ENCODE data around the gene IPO8.
A peak's percentile ranks its signal among the peaks of the same experiment; 100 is the strongest.
"Not testable (repeated sequence)": the region's sequence is repeated elsewhere in the genome, so short reads cannot be mapped to it uniquely, and the experiment has no call there.

The IPO8 gene

DNA sequence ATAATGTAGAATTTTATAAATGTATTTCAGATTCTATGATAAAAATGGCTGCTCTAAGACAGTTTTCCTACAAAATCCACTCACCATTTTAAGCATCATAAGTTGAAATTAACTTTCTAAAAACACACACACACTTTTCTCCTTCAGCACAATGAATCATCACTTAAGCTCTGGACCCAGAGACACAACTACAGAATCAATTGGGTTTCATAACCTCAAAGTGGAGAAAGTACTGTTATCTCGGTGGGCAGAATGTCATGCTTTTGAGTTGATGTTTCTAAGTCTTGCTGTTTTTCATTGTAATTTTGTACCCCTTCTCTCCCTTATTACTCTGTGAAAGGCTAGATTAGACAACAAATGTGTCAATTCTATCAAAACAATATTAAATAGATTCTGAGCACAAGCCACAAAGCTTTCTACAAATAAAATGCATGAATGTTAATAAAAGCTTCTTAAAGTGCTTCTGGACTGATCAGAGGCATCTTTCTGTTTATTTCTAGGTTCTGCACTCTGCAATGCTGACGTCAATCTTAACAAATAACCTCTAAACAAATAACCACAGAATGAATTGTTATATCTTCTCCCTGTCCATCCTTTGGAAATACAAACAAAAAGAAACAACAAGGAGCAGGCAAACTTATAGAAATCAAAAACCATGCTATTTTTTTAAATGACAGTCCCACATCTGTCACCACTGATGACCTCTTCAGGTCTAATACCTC, 8.2 kb downstream of the IPO8 start:
- no peak for DNase-seq (ENCODE audit: low spot score)

DNA sequence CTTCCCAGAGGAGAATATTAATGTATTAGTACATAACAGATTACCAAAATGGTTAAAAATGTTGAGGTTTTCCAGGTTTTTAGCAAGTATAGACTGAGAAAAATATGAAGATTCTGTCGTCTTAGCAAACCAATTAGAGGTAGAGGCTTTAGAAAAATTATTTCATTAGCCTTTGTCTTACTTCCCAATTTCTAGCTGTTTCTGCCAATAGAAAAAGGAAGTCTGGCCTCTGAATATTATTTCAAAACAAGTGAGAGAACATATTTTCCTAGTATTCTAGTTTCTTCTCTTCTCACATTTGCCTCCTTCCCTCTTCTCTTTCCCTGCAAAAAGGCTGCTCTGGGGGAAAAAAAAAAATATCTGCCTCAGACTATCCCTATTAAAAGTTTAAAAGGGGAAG, 16.4 kb downstream of the IPO8 start:
- DNase-seq (ENCODE audit: low spot score), result no peak

DNA sequence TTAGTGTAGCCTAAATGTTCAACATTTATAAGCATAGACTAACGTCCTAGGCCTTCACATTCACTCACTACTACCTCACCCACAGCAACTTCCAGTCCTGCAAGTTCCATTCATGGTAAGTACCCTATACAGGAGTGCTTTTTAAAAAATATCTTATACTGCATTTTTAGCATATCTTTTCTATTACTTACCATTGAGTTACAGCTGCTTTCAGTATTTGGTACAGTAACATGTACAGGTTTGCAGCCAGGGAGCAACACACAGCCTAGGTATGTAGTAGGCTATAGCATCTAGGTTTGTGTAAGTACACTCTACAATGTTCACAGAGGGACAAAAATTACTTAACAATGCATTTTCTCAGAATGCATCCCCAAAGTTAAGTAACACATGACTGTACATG, 17.4 kb downstream of the IPO8 start:
- DNase-seq (ENCODE audit: low spot score), result no peak

DNA sequence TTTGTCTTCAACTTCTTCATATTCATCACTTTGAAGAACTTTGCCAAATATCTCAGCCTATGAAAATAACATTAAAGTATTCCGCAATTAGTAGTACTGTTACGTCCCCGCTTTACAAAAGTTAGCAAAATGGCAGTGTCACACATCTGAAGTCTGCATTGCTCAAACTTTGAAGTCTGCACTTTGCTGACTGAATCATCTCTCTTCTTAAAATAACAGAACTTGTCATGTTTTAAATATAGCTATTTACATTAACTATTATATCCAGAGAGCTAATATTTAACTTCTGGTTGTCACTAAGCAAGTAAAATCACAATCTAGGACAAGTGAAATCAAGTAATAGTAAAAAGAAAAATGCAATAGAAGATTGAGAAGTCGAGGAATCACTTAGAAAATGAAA, 34.5 kb downstream of the IPO8 start:
- no peak for DNase-seq (ENCODE audit: low spot score)

DNA sequence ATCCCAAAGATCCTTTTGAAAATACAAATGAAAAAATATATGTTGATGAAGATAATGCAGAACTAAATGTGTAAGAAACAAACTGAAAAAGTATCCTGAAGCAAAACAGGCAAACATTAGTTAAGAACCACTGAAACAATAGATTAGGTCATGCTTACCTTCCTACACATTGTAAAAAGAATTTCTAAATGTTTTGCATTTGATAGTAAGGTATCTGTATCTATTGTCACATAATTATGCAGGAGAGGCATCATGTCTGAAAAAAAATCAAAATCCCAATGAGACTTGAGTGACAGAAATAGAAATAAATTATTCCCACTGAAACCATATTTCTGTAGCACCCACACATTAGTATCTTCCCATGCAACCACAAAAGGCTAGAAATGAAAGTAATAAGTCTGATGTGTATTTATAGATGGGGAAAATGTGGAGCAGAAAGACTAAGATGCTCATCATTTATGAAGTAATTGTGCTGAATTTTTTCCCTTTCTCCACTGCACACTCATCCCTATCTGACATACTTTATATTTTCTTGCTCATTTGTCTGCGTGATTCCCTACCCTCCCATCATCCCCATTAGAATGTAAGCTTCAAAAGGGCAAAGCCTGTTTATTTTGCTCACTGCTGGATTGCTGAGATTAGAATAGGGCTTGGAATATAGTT, 43.5 kb downstream of the IPO8 start:
- no peak for DNase-seq (ENCODE audit: low spot score)

DNA sequence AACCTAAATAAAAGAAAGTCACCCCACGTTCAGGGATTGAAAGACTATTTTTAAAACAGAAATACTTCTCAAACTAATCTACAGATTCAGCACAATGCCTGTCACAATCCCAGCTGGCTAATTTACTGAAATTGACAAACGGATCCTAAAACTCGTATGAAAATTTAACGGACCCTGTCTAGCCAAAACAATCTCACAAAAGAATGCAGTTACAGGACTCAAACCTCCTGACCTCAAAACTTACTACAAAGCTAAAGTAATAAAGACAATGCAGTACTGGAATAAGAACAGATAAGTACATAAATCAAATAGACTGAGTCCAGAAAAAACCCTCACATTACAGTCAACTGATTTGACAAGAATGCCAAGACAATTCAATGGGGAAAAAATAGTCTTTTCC, 48.8 kb downstream of the IPO8 start:
- DNase-seq (ENCODE audit: low spot score), result no peak

DNA sequence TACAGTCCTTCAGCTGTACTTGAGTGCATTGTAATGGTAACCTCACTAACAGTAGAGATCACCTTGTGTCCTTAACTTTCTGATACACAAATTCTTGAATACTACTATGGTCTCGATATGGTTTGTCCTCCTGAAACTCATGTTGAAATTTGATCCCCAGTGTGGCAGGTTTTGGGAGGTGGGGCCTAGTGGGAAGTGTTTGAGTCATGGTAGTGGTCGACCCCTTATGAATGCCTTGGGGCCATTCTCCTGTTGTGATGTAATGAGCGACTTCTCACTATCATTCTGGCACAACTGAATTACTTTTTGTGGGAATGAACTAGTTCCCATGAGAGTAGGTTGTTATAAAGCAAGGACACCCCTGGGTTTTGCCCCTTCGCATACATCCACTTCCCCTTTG, 52.3 kb downstream of the IPO8 start:
- no peak for DNase-seq (ENCODE audit: low spot score)

DNA sequence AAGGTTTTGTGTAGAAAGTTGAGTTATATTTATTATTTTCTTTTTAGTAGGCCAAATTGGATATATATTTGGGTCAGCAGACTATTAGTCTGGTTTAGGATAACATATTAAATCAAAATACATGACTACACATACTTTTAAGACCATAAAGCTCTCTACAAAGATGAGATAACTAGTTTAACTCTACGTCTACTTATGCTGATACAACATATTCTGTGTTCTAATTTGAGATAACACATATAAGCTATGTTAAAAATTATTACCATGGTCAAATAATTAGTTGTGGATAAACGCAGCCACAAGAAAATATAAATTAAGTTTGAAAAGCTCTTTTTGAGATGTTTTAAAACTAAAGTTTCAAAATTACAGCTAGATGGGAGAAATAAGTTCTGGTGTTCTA, 55.3 kb downstream of the IPO8 start:
- DNase-seq (ENCODE audit: low spot score), result no peak

DNA sequence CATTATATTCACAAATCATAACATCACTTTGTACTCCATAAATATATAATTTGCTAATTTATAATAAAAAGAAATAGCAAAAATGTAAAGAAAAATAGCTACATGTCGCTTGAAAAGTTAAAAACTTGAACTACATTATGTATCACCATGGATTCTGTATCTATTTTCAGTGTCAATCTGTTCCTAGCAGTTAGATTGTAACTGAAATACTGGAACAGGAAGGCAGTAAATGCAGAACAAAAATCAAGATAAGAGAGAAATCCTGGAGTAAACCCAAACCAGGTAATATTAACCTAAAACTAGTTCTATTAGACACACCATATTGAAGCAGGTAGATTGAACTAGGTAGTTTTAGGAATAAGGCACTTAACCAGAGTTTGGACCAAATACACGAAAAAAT, 60.3 kb downstream of the IPO8 start:
- DNase-seq (ENCODE audit: low spot score), result no peak

DNA sequence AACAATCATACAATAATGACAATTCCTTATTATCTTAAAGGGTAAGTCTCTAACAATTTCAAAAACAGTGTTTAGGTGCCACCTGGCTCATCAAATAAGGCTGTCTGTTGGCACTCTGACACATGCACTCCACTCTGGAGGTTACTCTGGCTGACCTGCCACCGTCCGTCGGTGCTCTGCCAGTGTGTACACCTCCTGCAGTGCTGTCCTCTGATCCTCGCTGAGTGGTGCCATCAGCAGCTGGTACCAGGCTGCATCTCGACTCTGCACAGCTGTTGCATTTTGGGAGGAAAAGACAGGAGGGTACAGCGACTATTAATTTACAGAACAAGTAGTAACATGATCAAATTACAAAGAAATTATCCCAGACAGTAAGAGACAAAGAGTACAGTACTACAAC, 63.9 kb downstream of the IPO8 start:
- DNase-seq (ENCODE audit: low spot score), result no peak

DNA sequence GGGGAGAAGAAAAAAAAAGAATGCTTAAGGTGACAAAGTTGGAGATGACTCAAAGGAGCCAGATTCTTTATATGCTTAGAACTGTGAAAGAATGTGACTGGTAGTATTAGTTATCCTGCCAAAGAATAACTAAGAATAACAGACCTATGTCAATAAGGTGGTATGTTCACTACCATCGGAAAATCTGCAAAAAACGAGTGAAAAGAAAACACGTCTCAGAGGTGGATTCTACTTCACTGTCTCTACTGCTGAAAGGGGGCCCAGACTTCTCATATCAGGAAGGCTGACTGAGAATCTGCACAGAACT, 64.7 kb downstream of the IPO8 start:
- no peak for DNase-seq (ENCODE audit: low spot score)

DNA sequence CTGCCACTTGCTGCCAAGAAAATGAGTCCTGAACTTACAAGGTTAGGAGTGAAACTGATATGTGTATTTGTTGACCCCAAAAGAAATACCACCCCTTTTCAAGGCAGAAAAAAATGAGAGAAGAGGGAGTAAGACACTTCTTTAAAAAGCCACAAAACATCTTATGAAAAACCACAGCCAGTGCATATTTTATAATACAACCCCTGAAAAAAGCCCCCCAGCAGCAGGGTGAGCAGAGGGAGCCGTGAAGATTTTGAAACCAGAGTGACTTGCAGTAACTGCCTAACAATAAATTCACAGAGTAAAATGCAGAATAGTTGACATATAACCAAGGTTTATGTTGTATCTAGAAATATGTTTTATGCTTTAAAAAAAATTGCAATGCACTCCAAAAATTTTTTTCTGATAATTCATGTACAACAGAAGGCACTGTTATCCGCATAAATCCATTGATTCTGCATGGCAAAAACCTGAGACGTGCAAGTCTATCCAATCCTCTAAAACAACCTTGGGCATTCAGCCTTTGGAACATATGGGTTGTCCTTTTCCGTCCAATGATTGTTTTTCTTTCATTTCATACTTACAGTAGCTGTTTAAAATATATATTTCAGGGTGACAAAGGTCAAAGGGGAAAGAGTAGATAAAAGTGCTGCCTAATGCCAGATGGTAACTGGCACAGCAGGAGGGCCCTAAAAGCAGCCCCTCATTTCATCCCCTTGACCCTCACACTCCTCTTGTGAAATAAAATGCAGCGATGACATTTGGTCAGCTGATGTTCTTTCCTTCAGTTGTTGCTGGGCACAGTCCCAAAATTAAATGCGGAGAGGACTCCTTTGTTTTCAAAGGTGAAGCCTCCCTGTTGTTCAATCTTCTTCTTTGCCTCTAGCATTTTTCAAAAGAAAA, 65.3 kb downstream of the IPO8 start:
- DNase-seq (ENCODE audit: low spot score), result no peak

DNA sequence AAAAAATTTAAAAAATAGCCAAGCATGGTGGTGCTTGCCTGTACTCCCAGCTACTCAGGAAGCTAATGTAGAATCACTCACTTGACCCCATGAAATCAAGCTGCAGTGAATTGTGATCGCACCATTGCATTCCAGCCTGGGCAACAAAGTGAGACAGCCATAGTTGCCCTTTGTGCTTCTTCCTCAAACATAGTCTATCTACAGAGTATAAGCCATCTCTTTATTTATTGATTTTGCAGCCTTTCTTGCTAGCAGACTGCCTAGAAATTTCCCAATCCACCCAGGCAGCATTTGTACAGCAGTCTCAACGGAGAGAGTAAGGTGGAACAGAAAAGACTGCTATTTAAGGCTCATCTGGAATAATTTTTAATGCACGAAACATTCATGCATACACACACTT, 68.8 kb downstream of the IPO8 start:
- no peak for DNase-seq (ENCODE audit: low spot score)

DNA sequence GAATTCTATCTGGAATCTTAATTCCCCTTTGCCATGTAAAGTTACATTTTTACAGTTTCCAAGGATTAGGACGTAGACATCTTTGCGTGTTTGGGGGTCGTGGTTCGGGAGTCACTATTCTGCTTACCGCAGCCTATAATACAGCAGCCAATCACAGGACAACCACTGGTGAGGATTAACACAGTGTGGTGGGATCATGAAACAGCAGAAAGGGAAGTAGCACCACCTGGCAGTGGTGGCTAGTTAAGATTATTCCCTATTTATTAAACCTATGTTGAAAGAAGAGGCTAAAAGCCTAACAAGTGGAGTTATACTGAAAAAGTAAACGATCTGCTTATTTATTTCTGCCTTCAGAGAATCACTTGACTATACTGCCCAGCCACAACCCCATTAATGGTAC, 71.7 kb downstream of the IPO8 start:
- DNase-seq (ENCODE audit: low spot score), result no peak

DNA sequence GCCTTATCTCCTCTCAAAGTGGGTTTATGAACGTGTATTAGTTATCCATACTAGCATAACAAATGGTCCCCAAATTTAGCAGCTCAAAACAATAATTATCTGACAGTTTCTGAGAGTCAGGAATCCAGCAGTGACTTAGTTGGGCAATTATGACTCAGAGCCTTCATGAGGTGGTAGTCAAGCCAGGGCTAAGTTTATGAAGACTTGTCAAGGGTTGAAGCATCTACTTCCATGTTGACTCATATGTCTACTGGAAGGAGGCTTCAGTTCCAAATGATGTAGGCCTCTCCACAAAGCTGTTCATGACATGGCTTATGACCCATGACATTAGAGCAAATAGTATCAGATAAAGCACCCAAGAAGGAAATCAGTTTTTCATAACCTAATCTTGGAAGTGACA, 73.2 kb downstream of the IPO8 start:
- peak; percentile 80 for DNase-seq (ENCODE audit: low spot score)

DNA sequence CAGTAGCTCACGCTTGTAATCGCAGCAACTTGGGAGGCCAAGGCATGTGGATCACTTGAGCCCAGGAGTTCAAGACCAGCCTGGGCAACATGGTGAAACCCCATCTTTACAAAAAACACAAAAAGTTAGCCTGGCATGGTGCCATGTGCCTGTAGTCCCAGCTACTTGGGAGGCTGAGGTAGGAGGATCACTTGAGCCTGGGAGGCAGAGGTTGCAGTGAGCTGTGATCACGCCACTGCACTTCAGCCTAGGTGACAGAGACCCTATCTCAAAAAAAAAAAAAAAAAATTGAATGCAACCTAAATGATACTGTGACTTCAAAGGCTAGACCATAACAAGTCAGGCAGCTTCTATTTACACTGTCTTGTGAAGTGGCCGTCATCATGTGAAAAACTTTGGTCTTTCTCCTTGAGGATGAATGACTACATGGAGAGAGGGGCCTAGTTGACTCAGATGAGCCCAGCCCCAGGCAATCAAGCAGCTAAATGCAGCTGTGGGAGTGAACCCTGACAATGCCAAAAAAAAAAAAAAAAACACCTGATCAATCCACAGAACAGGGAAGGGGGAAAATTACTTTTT, 73.9 kb downstream of the IPO8 start:
- not testable (repeated sequence) for DNase-seq (ENCODE audit: low spot score)

DNA sequence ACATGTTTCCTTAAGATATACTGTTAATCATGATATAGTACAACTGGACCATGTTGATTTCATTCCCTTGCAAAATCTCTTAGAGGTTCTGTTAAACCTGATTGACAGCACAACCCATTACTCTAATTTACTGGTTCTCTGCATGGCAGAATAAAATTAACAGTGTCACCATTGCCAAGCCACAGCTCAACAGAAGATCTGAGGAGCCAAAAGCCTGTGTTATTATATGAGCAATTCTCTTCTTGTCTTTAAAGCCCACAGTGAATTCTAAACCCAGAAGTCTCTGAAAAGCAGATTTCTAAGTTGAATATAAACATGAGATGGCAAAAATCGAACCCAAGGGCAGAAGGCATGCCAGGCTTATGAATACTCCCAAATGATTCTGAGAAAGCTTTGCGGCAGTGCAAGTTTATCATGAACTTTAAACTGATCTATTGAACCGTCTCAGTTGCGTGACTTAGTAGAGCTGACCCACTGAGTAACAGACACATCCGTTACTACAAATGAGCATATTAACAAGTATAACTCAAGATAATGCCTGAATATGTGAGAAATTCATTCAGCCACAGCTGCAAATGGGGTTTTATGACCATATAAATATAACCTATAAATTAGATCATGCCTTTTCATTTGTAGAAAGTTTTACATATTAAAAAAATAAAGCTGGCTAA, 78.2 kb downstream of the IPO8 start:
- DNase-seq (ENCODE audit: low spot score), result no peak

DNA sequence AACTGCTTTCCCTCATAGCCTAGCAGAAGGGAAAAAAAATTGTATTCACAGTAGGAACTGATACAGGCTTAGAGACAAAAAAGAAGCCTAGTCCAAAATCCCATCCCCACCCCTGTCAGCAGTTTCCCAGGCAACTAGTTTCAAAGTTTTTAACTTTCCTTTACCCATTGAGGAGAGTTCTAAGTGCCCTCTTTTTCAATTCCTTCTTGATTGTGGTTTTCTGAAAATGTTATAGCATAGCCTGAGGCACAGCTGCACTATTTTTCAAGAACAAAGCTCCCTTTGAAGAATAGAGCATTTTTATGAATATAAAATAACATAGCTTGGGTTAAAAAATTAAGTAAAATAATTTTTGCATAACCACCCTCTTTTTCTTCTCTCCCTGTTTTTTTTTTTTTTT, 81.6 kb downstream of the IPO8 start:
- DNase-seq (ENCODE audit: low spot score), result no peak

DNA sequence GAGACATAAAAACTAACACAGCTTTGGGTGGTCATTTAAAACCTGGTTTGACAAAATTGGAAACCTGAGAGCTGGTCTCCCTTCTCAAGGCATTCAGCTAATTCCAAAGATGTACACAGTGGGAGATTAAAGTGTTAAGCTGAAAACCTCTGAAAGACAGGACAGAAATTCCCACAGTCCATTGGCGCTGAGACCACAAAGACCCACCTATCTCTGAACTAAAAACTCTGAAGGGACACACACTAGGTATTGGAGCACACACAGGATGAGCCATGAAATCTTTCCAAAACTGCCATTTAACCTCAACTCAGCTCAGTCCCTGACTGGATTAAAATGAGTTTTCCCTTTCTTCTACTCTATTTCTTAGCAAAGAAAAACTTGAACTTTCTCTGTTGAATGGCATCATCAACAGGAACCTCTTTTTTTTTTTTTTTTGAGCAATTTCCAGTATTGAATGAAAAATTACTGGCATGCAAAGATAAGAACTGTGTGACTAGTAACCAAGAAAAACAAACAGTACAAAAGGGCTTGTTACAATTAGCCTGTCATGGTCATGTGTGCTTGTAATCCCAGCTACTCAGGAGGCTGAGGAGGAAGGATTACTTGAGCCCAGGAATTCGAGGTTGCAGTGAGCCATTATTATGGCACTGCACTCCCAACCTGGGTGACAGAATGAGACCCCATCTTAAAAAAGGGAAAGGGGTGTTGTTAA, 82.4 kb downstream of the IPO8 start:
- DNase-seq (ENCODE audit: low spot score), result no peak

DNA sequence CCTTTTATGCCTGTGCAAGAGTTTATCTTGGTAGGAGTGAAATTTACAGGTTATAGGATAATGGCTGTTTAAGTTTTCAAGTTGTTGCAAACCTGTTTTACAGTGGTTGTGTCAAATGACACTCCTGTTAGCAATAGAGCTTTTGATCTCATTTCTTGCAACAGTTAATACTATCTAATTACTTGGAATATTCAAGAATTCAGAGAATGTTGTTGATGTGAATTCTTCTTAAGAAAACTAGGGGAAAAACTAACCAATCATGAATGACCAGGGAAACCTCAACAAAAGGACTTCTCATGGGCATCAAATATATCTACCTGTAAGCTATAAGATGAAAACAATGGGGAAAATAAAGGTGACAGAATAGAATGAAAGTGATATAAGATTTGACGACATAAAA, 85.0 kb downstream of the IPO8 start:
- DNase-seq (ENCODE audit: low spot score), result no peak

DNA sequence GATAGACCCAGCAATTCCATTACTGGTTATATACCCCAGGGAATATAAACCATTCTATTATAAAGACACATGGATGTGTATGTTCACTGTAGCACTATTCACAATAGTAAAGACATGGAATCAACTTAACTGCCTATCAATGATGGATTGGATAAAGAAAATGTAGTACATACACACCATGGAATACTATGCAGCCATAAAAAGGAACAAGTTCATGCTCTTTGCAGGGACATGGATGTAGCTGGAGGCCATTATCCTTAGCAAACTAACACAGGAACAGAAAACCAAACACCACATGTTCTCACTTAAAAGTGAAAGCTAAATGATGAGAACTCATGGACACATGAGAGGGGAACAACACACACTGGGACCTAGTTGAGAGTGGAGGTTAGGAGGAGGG, 85.8 kb downstream of the IPO8 start:
- DNase-seq (ENCODE audit: low spot score), result not testable (repeated sequence)

DNA sequence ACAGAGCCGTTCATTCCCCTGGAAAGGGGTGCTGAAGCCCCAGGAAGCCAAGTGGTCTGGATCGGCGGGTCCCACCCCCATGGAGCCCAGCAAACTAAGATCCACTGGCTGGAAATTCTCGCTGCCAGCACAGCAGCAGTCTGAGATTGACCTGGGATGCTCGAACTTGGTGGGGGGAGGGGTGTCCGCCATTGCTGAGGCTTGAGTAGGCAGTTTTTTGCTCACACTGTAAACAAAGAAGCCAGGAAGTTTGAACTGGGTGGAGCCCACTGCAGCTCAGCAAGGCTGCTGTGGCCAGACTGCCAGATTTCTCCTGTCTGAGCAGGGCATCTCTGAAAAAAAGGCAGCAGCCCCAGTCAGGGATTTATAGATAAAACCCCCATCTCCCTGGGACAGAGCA, 91.4 kb downstream of the IPO8 start:
- DNase-seq (ENCODE audit: low spot score), result not testable (repeated sequence)
